ENCODE data around the gene AMY1C.
"Not testable (repeated sequence)": the region's sequence is repeated elsewhere in the genome, so short reads cannot be mapped to it uniquely, and the experiment has no call there.

DNA sequence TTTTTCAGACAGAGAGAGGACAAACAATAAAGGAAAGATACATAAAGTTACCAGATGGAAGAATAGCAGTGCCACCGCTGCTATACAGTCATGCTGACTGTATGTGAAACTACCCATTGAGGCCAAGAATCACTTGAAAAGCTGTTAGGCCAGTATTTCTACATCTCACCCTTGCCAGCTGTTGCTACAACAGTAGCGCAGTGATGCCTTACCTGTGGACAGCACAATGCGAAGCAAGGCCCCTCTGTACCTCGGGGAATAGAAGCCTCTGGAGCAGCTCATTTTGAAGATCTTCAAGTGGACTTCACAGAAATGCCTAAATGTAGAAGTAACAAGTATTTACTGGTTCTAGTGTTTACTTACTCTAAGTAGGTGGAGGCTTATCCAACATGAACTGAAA, 49.0 kb upstream of the AMY1C start:
- TF ChIP-seq, protein P1, sequence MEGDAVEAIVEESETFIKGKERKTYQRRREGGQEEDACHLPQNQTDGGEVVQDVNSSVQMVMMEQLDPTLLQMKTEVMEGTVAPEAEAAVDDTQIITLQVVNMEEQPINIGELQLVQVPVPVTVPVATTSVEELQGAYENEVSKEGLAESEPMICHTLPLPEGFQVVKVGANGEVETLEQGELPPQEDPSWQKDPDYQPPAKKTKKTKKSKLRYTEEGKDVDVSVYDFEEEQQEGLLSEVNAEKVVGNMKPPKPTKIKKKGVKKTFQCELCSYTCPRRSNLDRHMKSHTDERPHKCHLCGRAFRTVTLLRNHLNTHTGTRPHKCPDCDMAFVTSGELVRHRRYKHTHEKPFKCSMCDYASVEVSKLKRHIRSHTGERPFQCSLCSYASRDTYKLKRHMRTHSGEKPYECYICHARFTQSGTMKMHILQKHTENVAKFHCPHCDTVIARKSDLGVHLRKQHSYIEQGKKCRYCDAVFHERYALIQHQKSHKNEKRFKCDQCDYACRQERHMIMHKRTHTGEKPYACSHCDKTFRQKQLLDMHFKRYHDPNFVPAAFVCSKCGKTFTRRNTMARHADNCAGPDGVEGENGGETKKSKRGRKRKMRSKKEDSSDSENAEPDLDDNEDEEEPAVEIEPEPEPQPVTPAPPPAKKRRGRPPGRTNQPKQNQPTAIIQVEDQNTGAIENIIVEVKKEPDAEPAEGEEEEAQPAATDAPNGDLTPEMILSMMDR (IDR thresholded peaks at IDR 0.05), result not testable (repeated sequence)
- not testable (repeated sequence) for TF ChIP-seq POLR2A (IDR thresholded peaks at IDR 0.05)
